Activated gamma-delta T cell (primary cell): ENCODE results near the gene CFAP410.
"Not testable (repeated sequence)": the region's sequence is repeated elsewhere in the genome, so short reads cannot be mapped to it uniquely, and the experiment has no call there.

ENCODE experiments used
- DNase-seq: peaks from one replicate; lab custom pipeline; 2025; lab: John Stamatoyannopoulos, UW

Gene CFAP410

DNA sequence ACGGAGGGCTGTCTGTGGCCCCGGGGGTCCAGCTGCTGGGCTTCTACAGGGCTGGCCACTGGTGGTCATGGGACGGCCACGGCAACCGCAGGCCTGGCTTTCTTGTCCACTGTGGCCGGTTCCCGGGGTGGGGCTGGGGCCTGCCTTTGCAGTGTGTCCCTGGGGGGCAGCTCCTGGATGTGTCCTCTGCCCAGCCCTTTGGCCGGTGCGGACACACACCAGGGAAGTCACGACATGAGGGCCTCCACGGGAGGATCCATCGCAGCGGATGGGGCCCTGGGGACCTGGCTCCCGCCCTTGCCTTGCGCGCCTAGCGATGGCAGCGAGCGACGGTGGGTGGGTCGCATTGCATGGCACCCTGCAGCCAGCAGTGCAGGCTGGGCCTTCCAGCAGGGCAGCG, 21.3 kb downstream of the CFAP410 start:
- DNase-seq = no peak

DNA sequence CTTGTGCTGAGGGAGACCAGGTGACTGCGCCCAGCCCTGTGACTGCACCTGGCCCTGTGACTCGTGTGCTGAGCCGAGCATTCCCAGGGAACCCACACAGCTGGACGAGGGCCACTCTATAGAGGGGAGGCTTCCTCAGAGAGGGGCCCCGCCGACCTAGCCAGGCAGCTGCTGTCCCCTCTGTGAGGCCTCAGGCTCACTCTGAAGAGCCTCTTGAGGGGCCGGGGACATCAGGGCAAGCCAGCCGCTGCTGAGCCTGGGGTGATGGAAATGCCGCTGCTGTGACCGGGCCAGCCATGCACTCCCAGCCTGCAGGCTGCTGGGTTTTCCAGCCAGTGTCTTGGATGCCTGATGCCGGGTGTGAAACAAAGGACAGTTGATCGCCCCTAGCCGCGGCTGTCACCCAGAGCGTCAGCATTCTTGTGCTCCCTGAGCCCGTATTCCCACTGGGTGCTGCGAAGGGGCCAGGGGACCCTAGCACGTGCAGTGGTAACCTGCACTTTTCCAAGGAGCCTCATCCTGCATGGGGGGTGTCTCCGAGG, 21.9 kb downstream of the CFAP410 start:
- no peak for DNase-seq

DNA sequence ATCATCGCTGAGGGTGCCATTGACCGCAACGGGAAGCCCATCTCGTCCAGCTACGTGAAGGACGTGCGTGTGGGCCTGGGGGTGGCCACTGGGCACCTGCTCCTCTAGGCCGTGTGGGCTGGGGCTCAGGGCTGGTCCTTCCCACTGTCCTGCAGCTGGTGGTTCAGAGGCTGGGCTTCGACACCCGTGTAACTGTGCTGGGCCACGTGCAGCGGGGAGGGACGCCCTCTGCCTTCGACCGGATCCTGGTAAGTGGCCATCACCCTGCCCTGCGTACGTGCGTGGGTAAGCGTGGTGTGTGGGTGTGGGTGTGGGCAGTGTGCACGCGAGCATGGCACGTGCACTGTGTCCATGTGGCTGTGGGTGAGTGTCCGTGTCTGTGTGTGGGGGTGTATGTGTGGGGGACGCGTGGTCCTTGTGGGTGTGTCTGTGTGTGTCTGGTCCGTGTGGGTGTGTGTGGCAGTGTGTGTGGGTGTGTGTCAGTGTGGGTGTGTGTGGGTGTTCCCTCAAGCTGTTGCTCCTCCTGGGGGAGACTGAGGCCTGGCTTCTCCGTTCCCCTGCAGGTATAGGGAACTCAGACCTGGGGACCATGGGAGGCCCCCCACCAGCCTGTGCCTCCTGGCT, 22.8 kb downstream of the CFAP410 start:
- no peak for DNase-seq

DNA sequence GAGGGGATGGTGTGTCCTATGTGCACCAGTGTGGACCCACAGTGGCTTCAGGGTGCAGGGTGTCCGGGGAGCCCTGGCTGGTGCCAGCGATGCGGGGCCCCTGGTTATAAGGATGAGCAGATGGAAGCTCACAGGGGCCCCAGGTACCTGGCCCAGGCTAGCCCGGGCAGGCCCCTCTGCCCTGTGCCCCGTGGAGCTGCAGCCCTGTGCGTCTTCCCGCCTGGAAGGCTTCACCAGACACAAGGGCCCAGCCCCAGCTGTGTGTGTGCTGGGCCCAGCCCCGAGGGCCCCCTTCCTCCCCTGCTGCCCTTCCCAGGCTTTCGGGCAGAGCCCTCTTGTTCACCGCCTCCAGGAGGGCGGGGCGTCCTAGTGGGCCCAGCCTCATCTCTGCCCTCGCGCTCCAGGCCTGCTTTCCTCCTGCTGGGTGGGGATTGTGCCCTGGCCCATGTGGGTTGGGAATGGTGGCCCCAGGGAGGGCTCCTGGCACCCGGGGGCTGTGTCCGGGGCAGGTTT, 23.4 kb downstream of the CFAP410 start:
- no peak for DNase-seq

DNA sequence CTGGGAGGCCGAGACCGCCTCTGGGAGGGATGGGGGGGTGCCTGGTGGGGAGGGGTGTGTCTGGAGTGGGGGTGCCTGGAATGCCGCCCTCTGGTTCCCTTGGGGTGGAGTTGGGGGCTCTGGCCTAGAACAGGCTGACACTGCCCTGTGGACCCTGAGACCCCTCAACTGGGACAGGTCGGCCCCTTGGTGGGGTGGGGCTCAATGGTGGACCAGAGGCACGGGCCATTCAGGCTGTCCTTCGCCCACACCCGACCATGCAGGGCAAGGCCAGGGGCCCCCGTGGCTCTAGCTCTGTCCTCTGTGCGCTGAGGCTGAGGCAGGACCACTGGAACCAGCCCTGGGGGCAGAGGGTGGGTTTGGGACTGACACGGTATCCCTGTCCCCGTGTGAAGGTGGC, 24.6 kb downstream of the CFAP410 start:
- no peak for DNase-seq

DNA sequence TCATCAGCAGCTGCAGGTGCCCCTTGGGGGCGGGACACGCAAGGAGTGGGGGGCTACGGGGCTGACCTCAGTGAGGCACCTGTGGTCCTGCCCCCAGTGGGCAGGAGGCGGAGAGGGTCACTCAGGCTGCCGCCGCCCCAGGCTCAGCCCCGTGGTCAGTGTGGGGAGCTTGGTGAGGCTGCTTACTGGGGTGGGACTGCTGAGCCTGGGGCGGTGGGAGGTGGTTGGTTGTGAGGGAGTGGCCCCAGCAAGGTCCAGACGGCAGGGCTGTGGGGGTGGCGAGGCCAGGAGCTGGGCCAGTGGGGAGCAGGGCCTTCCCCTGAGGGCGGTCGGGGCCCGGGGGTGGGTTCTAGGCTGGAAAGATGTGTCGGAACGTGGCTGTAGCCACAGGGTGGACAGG, 25.1 kb downstream of the CFAP410 start:
- DNase-seq = no peak

DNA sequence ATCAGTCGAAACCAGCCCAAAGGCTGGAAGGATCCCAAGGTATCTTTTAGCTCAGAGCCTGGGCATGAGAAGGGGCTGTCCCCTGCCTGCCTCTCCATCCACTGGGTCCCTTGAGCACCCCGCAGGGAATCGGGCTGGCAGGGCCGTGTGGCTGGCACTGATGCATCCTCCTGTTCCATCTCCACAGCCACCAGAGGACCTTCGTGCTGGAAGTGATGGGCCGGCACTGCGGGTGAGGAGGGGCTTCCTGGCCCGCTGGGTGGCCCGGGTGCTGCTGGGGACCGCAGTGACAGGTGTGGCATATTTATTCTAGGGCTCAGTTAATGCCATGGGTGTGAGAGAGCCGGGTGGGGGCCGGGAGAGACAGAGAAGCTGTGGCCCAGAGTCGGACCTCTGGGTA, 25.7 kb downstream of the CFAP410 start:
- no peak for DNase-seq

DNA sequence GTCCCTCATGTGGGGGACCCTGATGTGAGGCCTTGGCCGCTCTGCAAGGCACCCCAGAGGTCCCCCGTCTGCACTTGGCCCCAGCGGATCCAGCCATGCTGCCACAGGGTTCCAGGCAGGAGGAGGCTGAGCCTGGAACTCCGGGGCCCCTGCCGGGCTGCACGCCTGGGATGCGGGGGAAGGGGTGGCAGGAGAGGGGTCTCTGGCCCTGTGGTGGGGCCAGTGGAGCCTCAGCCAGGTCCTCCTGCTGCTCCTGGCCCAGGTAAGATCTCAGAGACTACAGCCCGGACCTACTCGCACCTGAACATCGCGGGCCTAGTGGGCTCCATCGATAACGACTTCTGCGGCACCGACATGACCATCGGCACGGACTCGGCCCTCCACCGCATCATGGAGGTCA, 26.5 kb downstream of the CFAP410 start:
- no peak for DNase-seq

DNA sequence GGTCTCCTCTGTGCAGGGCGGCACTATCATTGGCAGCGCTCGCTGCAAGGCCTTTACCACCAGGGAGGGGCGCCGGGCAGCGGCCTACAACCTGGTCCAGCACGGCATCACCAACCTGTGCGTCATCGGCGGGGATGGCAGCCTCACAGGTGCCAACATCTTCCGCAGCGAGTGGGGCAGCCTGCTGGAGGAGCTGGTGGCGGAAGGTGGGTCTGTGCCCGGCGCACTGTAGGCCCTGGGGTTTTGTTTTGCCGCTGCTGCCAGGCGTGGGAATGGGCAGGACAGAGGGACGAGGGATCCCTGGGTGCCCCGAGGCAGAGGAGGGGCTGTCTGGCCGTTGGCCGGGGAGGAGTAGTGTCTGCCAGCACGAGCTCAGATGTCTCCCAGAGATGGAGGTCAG, 27.1 kb downstream of the CFAP410 start:
- DNase-seq = no peak

DNA sequence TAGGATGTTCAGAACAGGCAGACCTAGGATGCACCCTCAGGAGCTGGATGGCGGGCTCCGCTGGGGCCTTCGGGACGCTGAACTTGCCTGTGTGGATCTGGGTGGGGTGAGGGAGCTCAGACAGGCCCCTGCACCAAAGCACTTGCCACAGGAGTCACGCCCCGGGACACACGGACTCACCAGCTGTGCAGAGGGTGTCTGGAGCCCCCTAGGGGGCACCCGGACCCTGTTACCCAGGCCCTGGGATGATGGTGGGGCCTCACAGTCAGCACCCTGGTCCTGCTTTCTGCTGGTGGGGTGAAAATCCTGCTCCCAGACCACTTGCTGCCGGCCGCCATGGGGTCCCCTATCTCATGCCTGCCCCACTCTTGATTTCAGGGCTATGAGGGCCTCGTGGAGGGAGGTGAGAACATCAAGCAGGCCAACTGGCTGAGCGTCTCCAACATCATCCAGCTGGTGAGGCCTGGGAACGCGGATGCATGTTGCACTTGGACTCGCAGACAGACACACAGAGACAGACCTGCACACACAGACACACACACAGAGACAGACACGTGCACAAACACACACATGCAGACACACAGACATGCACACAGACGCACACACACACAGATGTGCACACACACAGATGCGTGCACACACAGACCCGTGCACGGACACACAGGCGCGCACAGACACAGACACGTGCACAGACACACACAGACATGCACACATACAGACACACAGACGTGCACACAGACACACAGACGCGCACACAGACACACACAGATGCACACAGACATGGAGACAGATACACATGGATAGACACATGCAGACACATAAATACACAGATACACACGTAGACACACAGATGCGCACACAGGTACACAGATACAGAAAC, 28.3 kb downstream of the CFAP410 start:
- no peak for DNase-seq

DNA sequence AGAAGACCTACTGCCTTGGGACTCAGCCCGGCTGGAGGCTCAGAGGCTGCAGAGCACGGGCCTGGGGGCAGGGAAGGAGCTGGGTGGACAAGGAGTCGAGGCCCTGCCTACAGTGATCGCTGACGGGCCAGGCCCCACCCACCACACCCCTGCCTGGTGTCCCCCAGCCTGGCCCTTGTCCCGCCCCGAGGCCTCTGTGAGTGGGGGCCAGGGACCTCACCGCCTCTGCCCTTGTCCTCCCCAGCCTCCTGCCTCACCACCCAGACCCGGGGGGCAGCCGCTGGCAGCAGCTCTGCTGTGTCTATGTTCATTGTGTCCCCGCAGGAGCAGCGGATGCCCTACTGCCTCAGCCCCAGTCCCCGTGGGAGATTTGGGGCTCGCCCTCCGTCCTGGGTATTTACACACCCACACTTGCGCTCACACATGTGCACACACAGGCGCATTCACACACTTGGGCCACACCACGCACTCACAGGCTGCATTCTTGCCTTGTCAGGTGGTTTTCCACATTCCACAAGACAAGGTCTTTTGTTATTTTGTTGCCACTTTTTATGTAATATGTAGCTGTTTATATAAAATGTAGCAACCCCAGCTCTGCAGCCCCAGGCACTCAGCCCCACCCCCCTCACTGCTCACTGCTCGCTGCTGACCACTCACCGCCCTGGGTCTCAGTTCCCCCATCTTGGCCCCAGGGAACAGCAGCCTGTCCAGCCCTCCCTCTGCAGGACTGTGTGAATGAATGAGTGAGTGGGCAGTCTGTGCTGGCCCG, 32.1 kb downstream of the CFAP410 start:
- no peak for DNase-seq

DNA sequence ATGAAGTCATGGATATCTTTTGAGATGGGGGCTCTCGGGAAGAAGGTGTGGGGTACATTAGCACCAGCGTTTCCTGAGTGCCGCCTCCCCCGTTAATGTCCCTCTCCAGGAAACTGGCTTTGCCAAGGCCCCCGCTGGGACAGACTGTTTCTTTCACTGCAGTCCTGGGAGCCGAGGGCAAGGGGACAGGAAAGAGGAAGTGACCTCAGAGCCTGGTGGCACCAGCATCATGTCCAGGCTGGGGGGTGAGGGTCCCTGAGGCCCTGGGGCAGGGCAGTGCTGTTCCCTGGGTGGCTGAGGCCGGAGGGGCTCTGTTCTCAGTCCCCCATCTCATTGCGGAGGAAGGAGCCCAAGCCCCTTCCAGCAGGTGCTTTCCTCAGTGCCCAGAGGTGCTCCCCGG, 33.5 kb downstream of the CFAP410 start:
- DNase-seq = no peak

DNA sequence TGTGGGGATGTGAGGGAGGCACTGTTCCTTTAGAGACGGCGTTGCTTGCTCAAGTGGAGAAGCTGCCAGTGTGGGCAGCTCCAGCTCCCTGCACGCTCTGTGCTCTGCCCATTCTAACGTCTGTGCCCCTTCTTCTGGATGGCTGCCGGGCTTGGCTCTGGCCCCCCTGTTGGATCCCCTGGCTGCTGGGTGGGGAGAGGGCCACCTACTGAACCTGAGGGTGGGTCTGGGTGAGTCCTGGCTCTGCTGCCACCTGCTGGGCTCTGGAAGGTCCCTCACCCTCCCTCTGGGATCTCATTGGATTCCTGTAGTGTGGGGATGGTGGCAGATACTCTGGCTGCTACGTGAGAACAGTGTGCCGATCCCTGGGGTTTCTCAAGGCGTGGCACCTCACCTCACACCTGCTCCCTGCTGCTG, 34.3 kb downstream of the CFAP410 start:
- no peak for DNase-seq

DNA sequence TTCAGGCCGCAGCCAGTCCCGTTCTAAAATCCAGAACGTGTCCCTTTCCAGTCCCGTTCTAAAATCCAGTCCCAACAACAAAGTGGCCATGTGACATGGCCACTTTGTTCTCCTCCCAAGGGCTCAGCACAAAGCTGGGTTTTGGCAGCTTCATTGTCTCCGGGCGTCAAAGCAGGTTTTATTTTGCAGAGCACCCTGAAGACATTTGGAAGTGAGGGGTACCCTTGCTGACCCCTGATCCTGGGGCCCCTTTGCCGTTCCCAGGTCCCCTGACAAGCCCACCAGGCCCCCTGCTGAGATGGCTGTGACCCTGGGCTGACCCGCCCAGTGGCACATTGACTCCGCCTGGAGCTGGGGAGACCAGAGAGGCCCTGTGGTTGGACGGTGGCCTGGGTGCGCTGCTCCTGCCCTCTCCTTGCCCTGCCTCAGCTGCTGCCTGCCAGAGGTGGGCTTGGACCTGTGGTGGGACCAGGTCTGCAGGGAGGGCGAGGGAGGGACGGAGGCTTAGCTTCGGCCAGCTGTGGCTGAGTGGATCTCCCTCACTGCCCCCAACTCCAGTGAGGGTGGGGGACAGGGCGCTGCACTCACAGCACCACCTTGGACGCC, 35.1 kb downstream of the CFAP410 start:
- DNase-seq = no peak

DNA sequence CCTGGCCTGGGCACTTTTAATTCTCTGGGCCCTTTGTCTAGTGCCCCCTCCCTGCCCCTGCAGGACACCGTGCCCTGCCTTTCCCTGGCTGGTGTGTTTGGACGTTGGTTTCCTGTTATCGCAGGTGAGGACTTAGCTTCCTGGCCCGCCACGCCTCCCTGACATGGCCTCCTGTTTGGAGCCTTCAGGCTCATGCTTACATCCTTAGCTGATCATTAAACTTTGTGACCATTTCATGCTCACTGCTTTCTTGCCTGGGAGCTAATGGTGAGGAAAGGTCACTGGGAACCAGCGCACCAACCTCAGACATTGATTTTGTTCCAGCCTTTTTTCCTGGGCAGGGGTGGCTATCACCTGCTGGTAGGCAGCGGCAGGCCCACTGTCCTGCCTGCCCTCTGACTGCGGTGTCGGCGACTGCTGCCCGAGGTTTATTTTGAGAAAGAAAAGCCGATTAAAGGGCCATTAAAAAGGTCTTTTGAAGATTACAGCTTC, 35.7 kb downstream of the CFAP410 start:
- DNase-seq = no peak

DNA sequence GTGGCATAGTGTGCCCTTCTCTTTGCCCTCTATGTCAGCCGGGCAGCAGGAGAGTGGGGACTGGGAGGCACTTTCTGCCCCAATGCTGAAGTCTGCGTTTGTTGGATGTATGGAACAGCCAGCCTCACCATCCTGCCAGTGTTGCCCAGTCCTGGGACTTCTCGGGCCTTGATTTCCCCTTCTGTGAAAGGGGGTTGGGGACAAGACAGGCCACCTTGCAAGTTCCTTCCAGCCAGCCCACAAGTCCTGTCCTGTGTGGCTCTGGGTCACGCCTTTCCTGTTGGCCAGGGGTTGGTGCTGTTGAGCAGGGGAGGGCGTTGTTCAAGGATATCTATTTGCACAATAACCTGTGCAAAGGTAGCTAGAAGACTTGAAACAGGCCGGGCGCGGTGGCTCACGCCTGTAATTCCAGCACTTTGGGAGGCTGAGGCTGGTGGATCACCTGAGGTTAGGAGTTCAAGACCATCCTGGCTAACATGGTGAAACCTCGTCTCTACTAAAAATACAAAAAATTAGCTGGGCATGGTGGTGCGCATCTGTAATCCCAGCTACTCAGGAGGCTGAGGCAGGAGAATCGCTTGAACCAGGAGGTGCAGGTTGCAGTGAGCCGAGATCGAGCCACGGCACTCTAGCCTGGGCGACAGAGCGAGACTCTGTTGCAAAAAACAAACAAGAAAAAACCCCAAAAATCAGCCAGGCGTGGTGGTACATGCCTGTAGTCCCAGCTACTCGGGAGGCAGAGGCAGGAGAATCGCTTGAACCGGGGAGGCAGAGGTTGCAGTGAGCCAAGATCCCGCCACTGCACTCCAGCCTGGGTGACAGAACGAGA, 36.4 kb downstream of the CFAP410 start:
- DNase-seq = not testable (repeated sequence)

DNA sequence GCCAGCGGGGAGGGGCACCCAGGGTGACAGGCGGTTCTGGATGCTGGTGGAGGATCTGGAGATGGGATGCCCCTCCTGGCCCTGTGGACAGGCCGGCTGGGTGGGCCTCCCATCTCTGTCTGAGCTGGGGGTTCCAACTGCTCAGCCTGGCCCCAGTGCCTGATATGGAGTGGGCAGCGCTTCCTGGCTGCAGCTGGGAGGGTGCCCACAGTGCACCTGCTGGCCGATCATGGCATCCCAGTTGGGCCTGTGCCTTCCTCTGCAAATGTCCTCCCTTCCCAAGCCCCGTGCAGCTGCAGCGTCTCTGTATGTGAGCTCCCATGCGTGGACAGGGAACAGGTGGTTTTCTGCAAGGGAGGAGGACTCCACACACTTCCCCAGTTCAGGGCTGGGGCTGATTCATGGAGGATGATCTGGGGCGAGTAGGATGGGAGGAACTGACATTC, 37.2 kb downstream of the CFAP410 start:
- no peak for DNase-seq

DNA sequence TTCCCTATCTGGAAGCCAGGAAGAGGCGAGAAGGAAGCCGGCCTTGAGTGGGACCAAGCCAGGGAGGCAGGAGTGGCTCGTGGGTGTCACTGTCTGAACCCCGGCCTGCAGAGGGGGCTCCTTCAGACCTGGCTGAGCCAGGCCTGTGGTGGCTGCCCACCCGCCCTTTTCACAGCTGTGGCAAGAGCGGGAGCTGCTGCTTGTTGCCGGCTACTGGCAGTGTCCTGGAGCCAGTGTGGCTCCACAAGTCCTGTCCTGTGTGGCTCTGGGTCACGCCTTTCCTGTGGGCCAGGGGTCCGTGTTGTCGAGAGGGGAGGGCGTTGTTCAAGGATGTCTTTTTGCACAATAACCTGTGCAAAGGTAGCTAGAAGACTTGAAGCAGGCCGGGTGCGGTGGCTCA, 38.0 kb downstream of the CFAP410 start:
- DNase-seq = no peak

DNA sequence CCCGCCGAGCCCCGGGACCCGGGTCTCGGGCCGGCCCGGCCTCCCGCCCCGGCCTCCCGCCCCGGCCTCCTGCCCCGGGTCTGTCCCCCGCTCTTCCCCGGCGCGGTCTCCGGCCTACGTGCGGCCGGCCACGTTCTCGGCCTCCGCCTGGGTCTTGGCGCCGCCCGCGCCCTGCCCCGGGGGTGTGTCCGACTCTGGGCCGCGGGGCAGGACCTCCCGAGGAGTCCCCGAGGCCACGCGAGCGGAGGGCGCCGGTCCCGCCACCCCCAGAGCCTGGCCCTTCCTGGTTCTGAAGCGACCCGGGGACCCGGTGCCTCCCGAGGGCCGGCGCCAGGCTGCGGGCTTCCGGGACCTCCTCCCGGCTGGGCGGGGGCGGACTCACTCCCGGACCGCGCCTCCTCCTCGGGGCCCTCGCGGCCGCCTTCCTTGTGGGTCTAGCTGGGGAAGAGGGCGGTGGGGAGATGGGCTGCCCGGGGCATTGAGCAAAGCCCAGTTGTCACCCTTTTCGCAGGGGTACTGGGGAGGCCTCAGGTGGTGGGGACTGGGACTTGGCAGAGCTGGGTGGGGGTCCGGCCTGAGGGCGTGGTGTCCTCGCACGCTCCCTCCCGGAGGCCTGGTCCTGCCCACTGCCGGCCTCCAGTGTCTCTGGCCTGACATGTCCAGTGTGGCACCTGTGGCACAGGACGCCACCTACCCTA, 38.8 kb downstream of the CFAP410 start:
- peak; percentile 46 for DNase-seq
